HG03196 (cell line): ENCODE data around the gene SLC6A1.

Source experiments
- ATAC-seq: cut with Tn5 transposase; IDR thresholded peaks from one replicate; pipeline ENCODE4 v1.9.1; 2021; ENCODE audit not compliant: unreplicated experiment

SLC6A1 gene

GRCh38 chr3:10970306-10970960, 22.1 kb upstream of the SLC6A1 start:
- no peak for ATAC-seq

- ATAC-seq, result no peak
These were observed 20.3 kb upstream of the SLC6A1 start for GRCh38 chr3:10972072-10972782.

GRCh38 chr3:10973046-10973595, 19.4 kb upstream of the SLC6A1 start:
- ATAC-seq, result no peak

- no peak for ATAC-seq
These were observed 18.4 kb upstream of the SLC6A1 start for GRCh38 chr3:10974131-10974530.

- ATAC-seq, result no peak
These were observed 17.7 kb upstream of the SLC6A1 start for GRCh38 chr3:10974746-10975375.

- ATAC-seq, result no peak
These were observed 16.8 kb upstream of the SLC6A1 start for GRCh38 chr3:10975695-10976234.

GRCh38 chr3:10976770-10977169, 15.8 kb upstream of the SLC6A1 start:
- ATAC-seq, result no peak

- no peak for ATAC-seq
These were observed 14.5 kb upstream of the SLC6A1 start for GRCh38 chr3:10977892-10978510.

GRCh38 chr3:10978956-10979355, 13.6 kb upstream of the SLC6A1 start:
- ATAC-seq, result no peak

GRCh38 chr3:10980312-10980711, 12.2 kb upstream of the SLC6A1 start:
- no peak for ATAC-seq

GRCh38 chr3:10981031-10981430, 11.5 kb upstream of the SLC6A1 start:
- ATAC-seq, result no peak

GRCh38 chr3:10981961-10982360, 10.6 kb upstream of the SLC6A1 start:
- ATAC-seq, result no peak

- ATAC-seq, result no peak
These were observed 9.8 kb upstream of the SLC6A1 start for GRCh38 chr3:10982782-10983181.

- no peak for ATAC-seq
These were observed 9.2 kb upstream of the SLC6A1 start for GRCh38 chr3:10983219-10983916.

- no peak for ATAC-seq
These were observed 8.1 kb upstream of the SLC6A1 start for GRCh38 chr3:10984371-10984896.

GRCh38 chr3:10985181-10985580, 7.4 kb upstream of the SLC6A1 start:
- no peak for ATAC-seq

GRCh38 chr3:10986592-10986991, 6.0 kb upstream of the SLC6A1 start:
- ATAC-seq, result no peak

- ATAC-seq, result no peak
These were observed 4.4 kb upstream of the SLC6A1 start for GRCh38 chr3:10988001-10988665.

- no peak for ATAC-seq
These were observed 3.5 kb upstream of the SLC6A1 start for GRCh38 chr3:10988991-10989484.
